Measurements from ENCODE around the gene AKIRIN2. TPM values are rescaled to one million over a fixed set of nuclear protein-coding genes. Genes with fewer than 3 reads are reported as not detected.
"Not testable (repeated sequence)": the region's sequence is repeated elsewhere in the genome, so short reads cannot be mapped to it uniquely, and the experiment has no call there.

Gene AKIRIN2
- total RNA-seq, 2 donors from 2014 or later: 64.5 to 71.0 TPM

- peaks cover 2 to 10% of the 10 kb centered on the region in 2 donors for H3K36me3 Mint-ChIP-seq (ENCODE audit: insufficient read depth in 2 of 2)
- peak overlapping the region in 1 of 2 donors; percentile 7 for H3K4me3 Mint-ChIP-seq
- peaks cover 70% of the 10 kb centered on the region for H3K4me1 Mint-ChIP-seq (ENCODE audit: low read depth)
- ATAC-seq (replicated peaks in 1 of 2) (peak in 1 of 2 donors; percentile 72), DNase-seq (no peak)
- no peaks in the 10 kb centered on the region for H3K9me3 Mint-ChIP-seq
- peak overlapping the region; percentile 48 for H3K27ac Mint-ChIP-seq
- no peaks in the 10 kb centered on the region for H3K27me3 Mint-ChIP-seq (ENCODE audit: low read depth)
These were observed 9.9 kb downstream of the AKIRIN2 start for GRCh38 chr6:87692086-87692485.

- H3K27ac Mint-ChIP-seq: no peak overlapping the region
- ATAC-seq (replicated peaks in 1 of 2) (no peak), DNase-seq (no peak)
- peaks cover 5 to 14% of the 10 kb centered on the region in 2 donors for H3K36me3 Mint-ChIP-seq (ENCODE audit: insufficient read depth in 2 of 2)
- no peaks in the 10 kb centered on the region for H3K27me3 Mint-ChIP-seq (ENCODE audit: low read depth)
- peaks cover 0 to 2% of the 10 kb centered on the region in 2 donors for H3K9me3 Mint-ChIP-seq
- H3K4me3 Mint-ChIP-seq: no peak overlapping the region
- peaks cover 64% of the 10 kb centered on the region for H3K4me1 Mint-ChIP-seq (ENCODE audit: low read depth)
These were observed 11.6 kb downstream of the AKIRIN2 start for GRCh38 chr6:87690441-87690840.

- peak overlapping the region; percentile 46 for H3K27ac Mint-ChIP-seq
- H3K4me1 Mint-ChIP-seq (ENCODE audit: low read depth): peaks cover 66% of the 10 kb centered on the region
- not testable (repeated sequence) for H3K9me3 Mint-ChIP-seq; H3K4me3 Mint-ChIP-seq; DNase-seq; ATAC-seq (replicated peaks in 1 of 2); H3K27me3 Mint-ChIP-seq (ENCODE audit: low read depth)
- H3K36me3 Mint-ChIP-seq (ENCODE audit: insufficient read depth in 2 of 2): peaks cover 4 to 15% of the 10 kb centered on the region in 2 donors
These were observed 14.1 kb downstream of the AKIRIN2 start for GRCh38 chr6:87687893-87688292.

GRCh38 chr6:87687296-87687695, 14.7 kb downstream of the AKIRIN2 start:
- Mint-ChIP-seq H3K9me3 (peaks cover 0 to 2% of the 10 kb centered on the region in 2 donors), H3K36me3 (ENCODE audit: insufficient read depth in 2 of 2) (peaks cover 4 to 15% of the 10 kb centered on the region in 2 donors), H3K27ac (peak overlapping the region; percentile 33), H3K4me3 (no peak overlapping the region), H3K27me3 (ENCODE audit: low read depth) (no peaks in the 10 kb centered on the region), H3K4me1 (ENCODE audit: low read depth) (peaks cover 66% of the 10 kb centered on the region)
- ATAC-seq (replicated peaks in 1 of 2): no peak
- no peak for DNase-seq

GRCh38 chr6:87686636-87687205, 15.3 kb downstream of the AKIRIN2 start:
- Mint-ChIP-seq H3K36me3 (ENCODE audit: insufficient read depth in 2 of 2) (peaks cover 4 to 17% of the 10 kb centered on the region in 2 donors), H3K27ac (peak overlapping the region; percentile 33), H3K4me1 (ENCODE audit: low read depth) (peaks cover 66% of the 10 kb centered on the region)
- not testable (repeated sequence) for DNase-seq; H3K4me3 Mint-ChIP-seq; H3K27me3 Mint-ChIP-seq (ENCODE audit: low read depth); ATAC-seq (replicated peaks in 1 of 2); H3K9me3 Mint-ChIP-seq

- DNase-seq (no peak), ATAC-seq (replicated peaks in 1 of 2) (no peak)
- peaks cover 52% of the 10 kb centered on the region for H3K4me1 Mint-ChIP-seq (ENCODE audit: low read depth)
- peak overlapping the region; percentile 15 for H3K27ac Mint-ChIP-seq
- peaks cover 4 to 20% of the 10 kb centered on the region in 2 donors for H3K36me3 Mint-ChIP-seq (ENCODE audit: insufficient read depth in 2 of 2)
- peaks cover 0 to 2% of the 10 kb centered on the region in 2 donors for H3K9me3 Mint-ChIP-seq
- peak overlapping the region in 1 of 2 donors; percentile 20 for H3K4me3 Mint-ChIP-seq
- H3K27me3 Mint-ChIP-seq (ENCODE audit: low read depth): no peaks in the 10 kb centered on the region
These were observed 17.0 kb downstream of the AKIRIN2 start for GRCh38 chr6:87684895-87685654.

- no peak for ATAC-seq (replicated peaks in 1 of 2)
- Mint-ChIP-seq H3K9me3 (peaks cover 0 to 2% of the 10 kb centered on the region in 2 donors), H3K4me3 (peak overlapping the region in 1 of 2 donors; percentile 38), H3K27me3 (ENCODE audit: low read depth) (no peaks in the 10 kb centered on the region), H3K27ac (peak overlapping the region; percentile 46), H3K36me3 (ENCODE audit: insufficient read depth in 2 of 2) (peaks cover 7 to 18% of the 10 kb centered on the region in 2 donors), H3K4me1 (ENCODE audit: low read depth) (peaks cover 48% of the 10 kb centered on the region)
- DNase-seq: no peak
These were observed 18.1 kb downstream of the AKIRIN2 start for GRCh38 chr6:87683890-87684289.

- peaks cover 7 to 24% of the 10 kb centered on the region in 2 donors for H3K36me3 Mint-ChIP-seq (ENCODE audit: insufficient read depth in 2 of 2)
- peak overlapping the region; percentile 48 for H3K27ac Mint-ChIP-seq
- ATAC-seq (replicated peaks in 1 of 2): peak; percentile 89 to 90
These were observed 19.7 kb downstream of the AKIRIN2 start for GRCh38 chr6:87682310-87682709.

GRCh38 chr6:87675004-87675681, 26.9 kb downstream of the AKIRIN2 start:
- H3K36me3 Mint-ChIP-seq (ENCODE audit: insufficient read depth in 2 of 2): peaks cover 8 to 28% of the 10 kb centered on the region in 2 donors
- no peak for DNase-seq
- H3K27me3 Mint-ChIP-seq (ENCODE audit: low read depth): no peaks in the 10 kb centered on the region
- no peaks in the 10 kb centered on the region for H3K9me3 Mint-ChIP-seq
- peaks cover 13% of the 10 kb centered on the region for H3K4me1 Mint-ChIP-seq (ENCODE audit: low read depth)
- H3K27ac Mint-ChIP-seq: no peak overlapping the region
- no peak for ATAC-seq (replicated peaks in 1 of 2)
- H3K4me3 Mint-ChIP-seq: no peak overlapping the region

More at GRCh38 chr6:87682310-87682709, 19.7 kb downstream of the AKIRIN2 start:
- Mint-ChIP-seq H3K4me3 (peak overlapping the region; percentile 7 to 22), H3K27me3 (ENCODE audit: low read depth) (no peaks in the 10 kb centered on the region), H3K9me3 (peaks cover 0 to 2% of the 10 kb centered on the region in 2 donors), H3K4me1 (ENCODE audit: low read depth) (peaks cover 51% of the 10 kb centered on the region)
- no peak for DNase-seq

- H3K36me3 Mint-ChIP-seq (ENCODE audit: insufficient read depth in 2 of 2): peaks cover 6 to 31% of the 10 kb centered on the region in 2 donors
- ATAC-seq (replicated peaks in 1 of 2): no peak
These were observed 27.7 kb downstream of the AKIRIN2 start for GRCh38 chr6:87674290-87674689.

GRCh38 chr6:87673237-87673636, 28.8 kb downstream of the AKIRIN2 start:
- H3K9me3 Mint-ChIP-seq: no peaks in the 10 kb centered on the region
- peaks cover 6 to 31% of the 10 kb centered on the region in 2 donors for H3K36me3 Mint-ChIP-seq (ENCODE audit: insufficient read depth in 2 of 2)
- no peak overlapping the region for H3K27ac Mint-ChIP-seq
- H3K4me1 Mint-ChIP-seq (ENCODE audit: low read depth): peaks cover 13% of the 10 kb centered on the region
- ATAC-seq (replicated peaks in 1 of 2): no peak
- no peak for DNase-seq
- no peak overlapping the region for H3K4me3 Mint-ChIP-seq
- H3K27me3 Mint-ChIP-seq (ENCODE audit: low read depth): no peaks in the 10 kb centered on the region

More at GRCh38 chr6:87674290-87674689, 27.7 kb downstream of the AKIRIN2 start:
- Mint-ChIP-seq H3K4me3 (no peak overlapping the region), H3K4me1 (ENCODE audit: low read depth) (peaks cover 13% of the 10 kb centered on the region), H3K27ac (no peak overlapping the region), H3K27me3 (ENCODE audit: low read depth) (no peaks in the 10 kb centered on the region), H3K9me3 (no peaks in the 10 kb centered on the region)
- no peak for DNase-seq

- DNase-seq (no peak), ATAC-seq (replicated peaks in 1 of 2) (no peak)
- Mint-ChIP-seq H3K4me3 (no peak overlapping the region), H3K4me1 (ENCODE audit: low read depth) (peaks cover 9% of the 10 kb centered on the region), H3K36me3 (ENCODE audit: insufficient read depth in 2 of 2) (peaks cover 6 to 26% of the 10 kb centered on the region in 2 donors), H3K27ac (no peak overlapping the region), H3K27me3 (ENCODE audit: low read depth) (no peaks in the 10 kb centered on the region), H3K9me3 (no peaks in the 10 kb centered on the region)
These were observed 29.4 kb downstream of the AKIRIN2 start for GRCh38 chr6:87672641-87673040.

GRCh38 chr6:87671555-87672029, 30.4 kb downstream of the AKIRIN2 start:
- Mint-ChIP-seq H3K4me1 (ENCODE audit: low read depth) (peaks cover 6% of the 10 kb centered on the region), H3K27me3 (ENCODE audit: low read depth) (no peaks in the 10 kb centered on the region), H3K4me3 (no peak overlapping the region), H3K27ac (peak overlapping the region; percentile 62), H3K36me3 (ENCODE audit: insufficient read depth in 2 of 2) (peaks cover 6 to 22% of the 10 kb centered on the region in 2 donors), H3K9me3 (no peaks in the 10 kb centered on the region)
- no peak for ATAC-seq (replicated peaks in 1 of 2)
- no peak for DNase-seq

Data from activated T-cell treated with anti-CD3 and anti-CD28 coated beads, Interleukin-2, amount 50 U/mL, for 72 hours (primary cell).